ENCODE data around the gene HSPG2.

DNA sequence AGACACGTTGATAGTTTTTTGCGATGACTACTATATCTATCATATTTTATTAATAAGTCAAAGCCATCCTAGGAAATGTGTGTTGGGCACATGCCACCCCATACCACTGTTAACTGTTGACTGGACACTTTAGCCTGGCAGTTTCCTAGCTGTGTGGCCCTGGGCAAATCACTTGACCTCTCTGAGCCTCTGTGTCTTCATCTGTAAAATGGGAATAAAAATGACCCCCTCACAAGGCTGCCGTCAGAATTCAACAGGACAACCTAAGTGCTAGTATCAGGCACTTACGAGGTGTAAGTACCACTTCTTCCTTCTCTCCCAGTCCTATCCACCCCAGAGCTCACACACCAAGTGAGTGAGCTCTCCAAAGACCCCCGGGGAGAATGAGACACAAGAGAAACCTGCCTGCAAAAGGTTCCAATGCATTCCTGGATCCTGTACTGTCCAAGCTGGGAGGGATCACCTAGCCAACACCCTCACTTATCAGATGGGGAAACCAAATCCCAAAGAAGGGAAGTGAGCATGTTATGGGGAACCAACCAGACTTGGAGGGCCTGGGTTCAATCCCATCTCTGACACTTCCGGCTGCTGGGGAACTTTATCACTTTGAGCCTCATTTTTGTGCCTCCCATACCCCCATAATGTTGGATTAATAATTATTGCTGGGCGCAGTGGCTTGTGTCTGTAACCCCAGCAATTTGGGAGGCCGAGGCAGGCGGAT, 24.9 kb downstream of the HSPG2 start:
- no peak for TF ChIP-seq POLR2AphosphoS5 (IDR thresholded peaks at IDR 0.05; ENCODE audit: borderline replicate concordance, low read depth, low read length)
- TF ChIP-seq EZH2 (IDR thresholded peaks at IDR 0.05), result no peak
- no peak for TF ChIP-seq FOXP2 (optimal IDR thresholded peaks at IDR 0.05; ENCODE audit: control extremely low read depth, extremely low read length, insufficient read depth)
